HG03045 (cell line): Measurements from ENCODE around the gene IQGAP3.
"Not testable (repeated sequence)": the region's sequence is repeated elsewhere in the genome, so short reads cannot be mapped to it uniquely, and the experiment has no call there.

ENCODE experiments used
- ATAC-seq: cut with Tn5 transposase; IDR thresholded peaks from one replicate; pipeline ENCODE4 v1.9.1; 2021; ENCODE audit warnings: mild to moderate bottlenecking, moderate library complexity; ENCODE audit not compliant: unreplicated experiment

Gene IQGAP3, protein sequence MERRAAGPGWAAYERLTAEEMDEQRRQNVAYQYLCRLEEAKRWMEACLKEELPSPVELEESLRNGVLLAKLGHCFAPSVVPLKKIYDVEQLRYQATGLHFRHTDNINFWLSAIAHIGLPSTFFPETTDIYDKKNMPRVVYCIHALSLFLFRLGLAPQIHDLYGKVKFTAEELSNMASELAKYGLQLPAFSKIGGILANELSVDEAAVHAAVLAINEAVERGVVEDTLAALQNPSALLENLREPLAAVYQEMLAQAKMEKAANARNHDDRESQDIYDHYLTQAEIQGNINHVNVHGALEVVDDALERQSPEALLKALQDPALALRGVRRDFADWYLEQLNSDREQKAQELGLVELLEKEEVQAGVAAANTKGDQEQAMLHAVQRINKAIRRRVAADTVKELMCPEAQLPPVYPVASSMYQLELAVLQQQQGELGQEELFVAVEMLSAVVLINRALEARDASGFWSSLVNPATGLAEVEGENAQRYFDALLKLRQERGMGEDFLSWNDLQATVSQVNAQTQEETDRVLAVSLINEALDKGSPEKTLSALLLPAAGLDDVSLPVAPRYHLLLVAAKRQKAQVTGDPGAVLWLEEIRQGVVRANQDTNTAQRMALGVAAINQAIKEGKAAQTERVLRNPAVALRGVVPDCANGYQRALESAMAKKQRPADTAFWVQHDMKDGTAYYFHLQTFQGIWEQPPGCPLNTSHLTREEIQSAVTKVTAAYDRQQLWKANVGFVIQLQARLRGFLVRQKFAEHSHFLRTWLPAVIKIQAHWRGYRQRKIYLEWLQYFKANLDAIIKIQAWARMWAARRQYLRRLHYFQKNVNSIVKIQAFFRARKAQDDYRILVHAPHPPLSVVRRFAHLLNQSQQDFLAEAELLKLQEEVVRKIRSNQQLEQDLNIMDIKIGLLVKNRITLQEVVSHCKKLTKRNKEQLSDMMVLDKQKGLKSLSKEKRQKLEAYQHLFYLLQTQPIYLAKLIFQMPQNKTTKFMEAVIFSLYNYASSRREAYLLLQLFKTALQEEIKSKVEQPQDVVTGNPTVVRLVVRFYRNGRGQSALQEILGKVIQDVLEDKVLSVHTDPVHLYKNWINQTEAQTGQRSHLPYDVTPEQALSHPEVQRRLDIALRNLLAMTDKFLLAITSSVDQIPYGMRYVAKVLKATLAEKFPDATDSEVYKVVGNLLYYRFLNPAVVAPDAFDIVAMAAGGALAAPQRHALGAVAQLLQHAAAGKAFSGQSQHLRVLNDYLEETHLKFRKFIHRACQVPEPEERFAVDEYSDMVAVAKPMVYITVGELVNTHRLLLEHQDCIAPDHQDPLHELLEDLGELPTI (N-terminal part only)

DNA sequence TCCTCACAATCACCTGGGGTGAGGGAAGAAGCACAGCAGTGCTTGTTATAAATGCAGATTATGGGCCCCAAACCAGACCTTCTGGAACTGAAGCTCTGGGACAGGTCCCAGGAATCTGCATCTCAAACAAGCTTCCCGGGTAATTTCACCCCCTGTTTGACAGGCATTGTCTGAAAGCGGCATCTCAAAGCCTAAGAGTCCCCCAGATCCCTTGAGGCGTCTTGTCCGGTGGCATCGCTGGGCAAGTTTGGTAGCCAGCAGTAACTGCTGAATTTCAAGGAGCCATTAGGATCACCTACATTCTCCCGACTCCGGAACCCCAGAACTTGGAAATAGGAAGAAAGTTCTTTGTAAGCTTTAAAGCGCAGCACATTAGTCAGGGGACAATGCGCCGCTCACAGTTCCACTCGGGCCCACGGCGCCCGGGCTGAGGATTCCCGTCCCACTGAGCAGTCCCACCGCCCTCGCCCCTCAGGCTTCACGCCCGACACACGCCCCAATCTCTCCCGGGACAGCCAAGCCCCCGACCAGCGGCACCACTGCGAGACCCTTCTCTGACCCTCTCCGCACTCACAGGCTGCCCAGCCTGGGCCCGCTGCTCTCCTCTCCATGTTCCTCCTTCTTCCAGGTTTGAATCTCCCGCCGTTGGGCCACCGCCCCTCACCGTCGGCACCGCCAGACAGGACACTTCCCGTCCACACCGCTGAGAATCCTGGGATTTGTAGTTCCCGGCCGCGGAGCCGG lies at the start of gene IQGAP3:
IQGAP3 (minus strand) TSS at position 647 of the 744 bp plus-strand sequence; CDS start at position 611, 36 bp downstream.
- peak; percentile 76 for ATAC-seq

DNA sequence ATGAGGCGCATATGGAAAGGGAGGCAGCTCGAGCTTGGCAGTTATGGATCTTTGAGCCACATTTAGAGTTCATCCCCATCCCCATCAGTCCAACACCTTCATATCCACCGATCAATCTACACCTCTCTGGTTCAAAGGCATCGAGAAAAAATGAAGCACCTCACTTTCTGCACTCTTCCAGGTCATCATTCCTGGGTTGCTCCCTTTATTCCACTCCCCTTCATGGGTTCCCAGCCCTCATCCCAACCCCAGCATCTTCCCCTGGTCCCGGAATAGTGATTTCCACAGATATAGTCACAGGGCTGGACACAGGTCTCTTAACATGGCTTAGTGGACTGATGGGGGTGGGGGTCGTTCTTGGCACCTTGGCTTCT lies 47.2 kb upstream of the IQGAP3 start:
- ATAC-seq: no peak

DNA sequence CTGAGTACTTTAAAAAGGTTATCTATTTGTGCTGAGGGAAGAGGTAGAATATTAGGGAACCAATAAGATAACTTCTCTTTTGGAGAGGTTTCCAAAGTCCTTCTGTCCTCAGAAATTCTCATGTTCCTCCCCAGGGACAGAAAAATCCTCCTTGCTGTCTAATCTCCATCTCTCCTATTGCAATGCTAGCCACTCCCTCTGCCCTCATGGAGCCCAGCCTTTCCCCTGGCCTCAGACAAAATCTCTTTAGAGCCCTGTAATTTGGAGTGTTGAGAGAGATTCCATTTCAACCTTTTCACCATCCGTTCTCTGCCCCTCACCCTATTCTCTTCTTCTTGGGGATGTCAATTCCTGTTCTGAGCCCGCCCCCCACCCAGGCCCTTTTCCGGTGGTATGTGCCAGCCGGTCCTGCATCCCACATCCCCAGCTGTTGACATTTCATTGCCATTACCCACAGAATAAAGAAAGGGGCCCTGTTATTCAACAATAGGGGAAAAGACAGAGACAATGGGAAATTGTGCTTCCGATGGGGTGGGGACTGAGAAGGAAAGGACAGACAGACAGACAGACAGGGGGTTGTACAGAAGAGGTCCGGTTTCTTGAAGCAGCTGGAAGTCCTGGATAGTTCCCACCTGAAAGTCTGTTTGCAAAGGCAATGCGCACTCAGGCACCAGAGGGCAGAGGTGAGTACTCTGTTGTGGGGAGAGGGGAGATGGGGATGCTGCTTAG lies 46.7 kb upstream of the IQGAP3 start, which contains the start of gene HAPLN2:
HAPLN2 (plus strand) TSS at position 563 of the 729 bp plus-strand sequence. CDS start 4,076 bp downstream, outside the sequence.
- no peak for ATAC-seq

DNA sequence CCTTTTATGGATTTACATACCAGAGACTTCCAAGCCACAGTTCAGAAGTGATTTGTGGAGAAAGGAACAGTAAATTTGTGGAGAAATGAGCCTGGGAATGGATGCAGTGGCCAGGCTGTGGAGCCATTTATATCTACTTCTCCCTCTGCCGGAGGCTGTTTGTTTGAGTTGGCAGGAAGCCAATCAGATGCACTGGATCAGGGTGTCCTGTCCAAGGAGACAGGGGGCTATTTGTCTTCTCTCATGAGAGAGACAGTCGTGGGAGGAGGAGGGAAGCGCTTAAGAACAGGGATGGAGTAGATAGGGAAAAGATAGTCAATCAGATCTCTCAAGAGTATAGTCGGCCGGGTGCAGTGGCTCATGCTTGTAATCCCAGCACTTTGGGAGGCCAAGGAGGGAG lies 44.1 kb upstream of the IQGAP3 start:
- ATAC-seq: no peak

DNA sequence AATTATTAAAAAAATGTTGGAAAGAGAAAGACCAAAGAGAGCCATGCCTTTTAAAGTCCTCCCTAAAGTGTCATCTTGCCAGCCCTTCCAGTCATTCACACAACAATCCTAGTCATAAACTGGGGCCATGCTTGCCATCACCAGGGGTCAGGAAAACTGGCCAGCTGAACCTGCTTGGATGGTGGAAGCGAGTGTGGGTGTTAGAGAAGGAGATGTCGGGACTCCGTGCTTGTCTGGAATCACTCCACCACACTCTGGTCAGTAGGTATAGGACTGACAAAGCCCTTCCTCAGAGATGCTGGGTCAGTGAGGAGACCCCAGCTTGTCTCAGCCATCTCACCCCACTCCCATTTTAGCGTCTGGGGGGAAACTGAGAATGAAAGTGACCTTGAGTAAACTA lies 43.6 kb upstream of the IQGAP3 start:
- no peak for ATAC-seq

DNA sequence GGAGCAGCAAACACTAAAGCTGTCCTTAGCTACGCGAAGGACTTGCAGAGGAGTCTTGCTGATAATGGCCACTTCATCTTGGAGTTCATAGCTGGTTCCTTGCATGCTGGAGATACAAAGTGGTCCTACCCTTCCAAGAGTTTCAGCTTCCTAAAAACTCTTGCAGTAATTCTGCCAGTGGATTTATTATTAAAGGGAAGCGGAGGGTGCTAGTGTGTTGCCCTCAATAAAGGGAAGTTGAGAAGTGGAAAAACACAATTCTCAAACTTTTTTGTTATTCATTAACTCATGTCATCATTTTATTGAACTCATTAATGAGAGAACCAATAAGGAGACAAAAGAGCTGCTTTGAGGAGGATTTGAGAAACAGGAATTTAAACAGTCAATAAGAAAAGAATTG lies 40.3 kb upstream of the IQGAP3 start:
- no peak for ATAC-seq

DNA sequence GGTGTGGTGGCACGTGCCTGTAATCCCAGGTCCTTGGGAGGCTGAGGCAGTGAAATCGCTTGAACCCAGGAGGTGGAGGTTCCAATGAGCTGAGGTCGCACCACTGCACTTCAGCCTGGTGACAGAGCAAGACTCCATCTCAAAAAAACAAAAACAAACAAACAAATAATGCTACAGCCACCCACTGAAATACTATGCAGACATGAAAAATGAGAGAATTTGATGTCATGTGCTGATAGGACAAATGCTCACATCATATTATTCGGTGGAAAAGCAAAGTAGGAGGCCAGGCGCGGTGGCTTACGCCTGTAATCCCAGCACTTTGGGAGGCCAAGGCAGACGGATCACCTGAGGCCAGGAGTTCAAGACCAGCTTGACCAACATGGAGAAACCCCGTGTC lies 37.7 kb upstream of the IQGAP3 start:
- not testable (repeated sequence) for ATAC-seq

DNA sequence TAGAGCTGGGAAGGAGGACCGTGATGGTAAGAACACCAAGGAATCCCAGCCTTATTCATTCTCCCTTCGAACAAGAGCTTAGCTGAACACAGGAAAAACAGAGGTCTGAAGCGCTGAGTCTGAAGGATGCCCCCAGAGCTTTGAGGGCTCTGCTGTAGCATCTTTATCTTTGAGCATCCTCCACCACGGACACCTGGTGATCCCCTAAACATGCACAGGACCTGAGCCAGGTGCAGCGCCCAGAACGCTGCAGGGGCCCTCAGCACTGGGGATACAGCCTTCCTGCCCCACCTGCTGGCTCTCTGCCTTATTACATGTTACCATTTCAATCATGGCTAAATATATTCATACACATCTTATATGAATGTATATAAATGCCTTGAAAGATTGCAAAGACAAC lies 36.6 kb upstream of the IQGAP3 start:
- ATAC-seq: no peak

DNA sequence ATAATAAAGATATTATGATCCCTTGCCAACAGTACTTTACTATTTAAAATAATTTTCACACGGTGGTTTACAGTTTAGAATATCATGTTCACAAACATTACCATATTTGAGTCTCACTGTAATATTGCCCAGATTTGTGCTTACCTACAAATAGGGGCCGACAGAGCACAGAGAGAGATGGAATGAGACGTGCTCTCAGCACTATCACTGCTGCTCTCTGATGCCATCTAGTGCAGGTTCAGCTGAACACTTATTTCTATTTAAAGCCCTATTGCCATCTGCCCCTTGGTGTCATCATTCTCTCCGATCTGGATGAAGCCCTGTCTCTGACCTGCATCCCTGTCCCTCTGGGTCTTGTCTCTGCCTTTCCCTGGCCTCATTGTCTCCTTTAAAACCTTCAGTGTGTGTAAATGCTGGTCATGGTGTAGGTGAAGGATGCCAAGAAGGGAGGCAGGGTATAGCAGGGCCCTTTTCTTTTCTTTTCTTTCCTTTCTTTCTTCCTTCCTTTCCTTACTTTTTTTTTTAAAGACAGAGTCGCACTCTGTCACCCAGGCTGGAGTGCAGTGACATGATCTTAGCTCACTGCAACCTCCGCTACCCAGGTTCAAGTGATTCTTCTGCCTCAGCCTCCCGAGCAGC lies 35.8 kb upstream of the IQGAP3 start:
- no peak for ATAC-seq

DNA sequence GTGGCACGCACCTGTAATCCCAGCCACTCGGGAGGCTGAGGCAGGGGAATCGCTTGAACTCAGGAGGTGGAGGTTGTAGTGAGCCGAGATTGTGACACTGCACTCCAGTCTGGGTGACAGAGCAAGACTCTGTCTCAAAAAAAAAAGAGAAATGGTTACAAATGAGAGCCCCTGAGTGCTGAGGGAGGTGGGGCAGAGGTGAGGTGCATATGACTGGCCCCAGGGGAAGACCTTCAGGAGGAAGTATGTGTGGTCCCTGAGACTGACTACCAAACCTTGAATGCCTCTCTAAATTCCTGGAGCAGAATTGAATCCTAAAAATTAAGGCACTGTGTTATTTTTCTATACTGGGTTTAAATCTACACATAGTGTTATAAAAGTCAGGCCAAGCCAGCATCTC lies 35.0 kb upstream of the IQGAP3 start:
- not testable (repeated sequence) for ATAC-seq

DNA sequence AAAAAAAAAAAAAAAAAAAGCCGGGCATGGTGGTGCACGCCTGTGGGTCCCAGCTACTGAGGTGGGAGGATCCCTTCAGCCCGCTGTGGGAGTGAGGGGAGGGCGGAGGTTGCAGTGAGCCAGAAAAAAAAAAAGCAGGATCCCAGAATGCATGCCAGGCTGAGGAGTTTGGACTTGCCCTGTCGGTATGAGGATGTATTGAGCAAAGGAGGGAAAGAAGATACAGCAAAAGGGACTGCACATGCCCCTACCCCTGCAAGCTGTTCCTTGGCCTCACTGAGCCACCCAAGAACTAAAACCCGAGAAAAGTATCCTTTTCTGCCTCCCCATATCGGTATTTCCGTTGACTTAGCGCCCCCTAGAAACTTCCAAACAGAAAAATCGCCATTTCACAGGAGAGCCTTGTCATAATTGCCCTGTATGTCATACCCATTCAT lies 30.2 kb upstream of the IQGAP3 start:
- ATAC-seq: no peak

DNA sequence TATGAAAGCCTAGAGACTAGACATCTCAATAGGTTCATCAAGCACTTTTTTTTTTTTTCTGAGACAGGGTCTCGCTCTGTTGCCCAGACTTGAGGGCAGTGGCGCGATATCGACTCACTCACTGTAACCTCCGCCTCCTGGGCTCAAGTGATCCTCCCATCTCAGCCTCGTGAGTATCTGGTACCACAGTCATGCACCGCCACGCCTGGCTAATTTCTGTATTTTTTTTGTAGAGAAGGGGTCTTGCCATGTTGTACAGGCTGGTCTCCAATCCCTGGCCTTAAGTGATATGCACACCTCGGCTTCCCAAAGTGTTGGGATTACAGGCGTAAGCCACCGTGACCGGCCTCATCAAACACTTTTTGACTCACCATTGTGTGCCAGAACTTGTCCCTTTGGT lies 29.5 kb upstream of the IQGAP3 start:
- no peak for ATAC-seq

DNA sequence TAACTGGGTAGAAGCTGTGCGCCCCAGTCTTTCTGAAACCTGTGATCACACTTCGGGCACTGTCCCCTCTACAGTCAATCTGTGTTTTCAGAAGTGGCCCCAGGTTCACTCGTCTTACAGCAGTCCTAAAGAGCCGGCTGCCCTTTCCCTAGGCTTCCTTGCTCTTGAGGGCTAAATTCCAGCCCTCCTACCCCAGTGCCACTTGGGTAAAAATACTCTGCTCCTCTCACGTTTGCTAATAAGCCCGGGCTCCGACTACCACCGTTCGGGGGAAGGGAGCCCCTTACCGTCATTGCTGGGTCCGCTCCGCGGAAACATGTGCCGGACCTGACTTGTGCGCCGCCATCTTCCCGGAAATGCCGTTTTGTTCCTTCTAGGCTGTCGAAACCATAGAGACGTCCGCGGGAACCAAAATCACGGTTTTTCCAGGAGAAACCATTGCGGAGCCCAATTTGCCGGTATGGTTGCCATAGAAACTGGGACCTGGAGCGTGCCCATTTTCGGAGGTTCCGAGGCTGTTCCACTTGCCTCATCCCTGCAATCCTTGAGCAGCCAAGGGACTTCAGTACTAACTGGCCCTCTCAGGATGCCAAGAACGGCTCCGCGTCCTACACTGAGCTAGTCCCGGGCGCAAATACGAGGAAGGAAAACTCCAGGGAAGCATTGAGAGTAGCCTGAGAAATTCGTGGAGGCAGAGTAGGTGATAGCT lies 28.9 kb upstream of the IQGAP3 start, which contains the start of gene GPATCH4:
GPATCH4 (minus strand) TSS at position 358 of the 709 bp plus-strand sequence.
- peak; percentile 61 for ATAC-seq

DNA sequence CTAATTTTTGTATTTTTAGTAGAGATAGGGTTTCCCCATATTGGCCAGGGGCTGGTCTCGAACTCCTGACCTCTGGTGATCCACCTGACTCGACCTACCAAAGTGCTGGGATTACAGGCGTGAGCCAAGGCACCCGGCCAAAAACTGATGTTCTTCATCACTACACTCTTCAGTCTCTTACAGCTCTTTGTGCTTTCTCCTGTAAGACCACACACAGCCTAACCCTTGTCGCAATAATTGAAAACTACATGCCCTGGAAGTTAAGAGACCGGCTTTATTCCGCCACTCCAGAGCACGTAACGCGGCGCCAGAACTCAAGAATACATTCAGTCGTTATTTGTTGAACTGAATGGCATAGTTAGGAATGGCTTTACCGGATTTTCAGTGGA lies 28.4 kb upstream of the IQGAP3 start:
- no peak for ATAC-seq

DNA sequence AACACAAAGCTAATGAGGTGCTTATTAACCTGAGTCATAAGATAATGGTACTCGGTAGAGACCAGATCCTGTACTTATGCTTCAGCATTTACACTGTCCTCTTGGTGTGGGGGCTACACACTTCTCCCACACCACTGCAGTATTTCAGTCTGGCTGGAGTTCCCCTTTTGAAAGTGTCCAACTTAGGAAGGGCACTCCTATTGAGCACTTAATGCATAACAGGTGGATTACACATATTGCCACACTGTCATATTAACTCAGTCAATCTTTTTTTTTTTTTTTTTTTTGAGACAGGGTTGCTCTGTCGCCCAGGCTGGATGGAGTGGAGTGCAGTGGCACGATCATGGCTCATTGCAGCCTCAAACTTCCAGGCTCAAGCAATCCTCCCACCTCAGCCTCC lies 27.4 kb upstream of the IQGAP3 start:
- no peak for ATAC-seq

DNA sequence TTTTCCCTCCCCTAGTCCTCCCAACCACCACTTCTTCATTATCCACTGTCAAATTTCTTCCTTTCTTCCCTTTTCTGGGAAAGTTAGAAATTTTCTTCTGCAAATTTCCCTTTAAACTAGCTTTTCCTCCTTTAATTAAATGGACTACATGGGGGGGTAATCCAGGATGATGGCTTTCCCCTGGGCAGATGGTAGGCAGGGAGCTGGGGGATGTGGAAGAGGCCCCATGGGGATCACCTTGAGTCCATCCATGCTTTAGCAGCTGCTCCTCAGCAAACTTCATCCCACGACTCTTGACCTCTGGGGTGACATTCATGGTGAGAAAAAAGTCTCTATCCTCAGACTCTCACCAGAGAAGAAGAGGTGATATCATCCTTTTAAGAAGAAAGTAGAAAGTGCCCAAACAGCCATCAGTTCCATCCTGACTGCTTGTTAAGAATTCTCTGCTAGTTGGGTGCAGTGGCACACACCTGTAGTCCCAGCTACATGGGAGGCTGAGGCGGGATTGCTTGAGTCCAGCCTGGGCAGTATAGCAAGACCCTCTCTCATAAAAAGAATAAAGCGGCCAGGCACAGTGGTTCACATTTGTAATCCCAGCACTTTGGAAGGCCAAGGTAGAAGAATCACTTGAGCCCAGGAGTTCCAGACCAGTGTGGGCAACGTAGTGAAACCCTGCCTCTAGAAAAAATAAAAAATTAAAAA lies 26.5 kb upstream of the IQGAP3 start:
- no peak for ATAC-seq

DNA sequence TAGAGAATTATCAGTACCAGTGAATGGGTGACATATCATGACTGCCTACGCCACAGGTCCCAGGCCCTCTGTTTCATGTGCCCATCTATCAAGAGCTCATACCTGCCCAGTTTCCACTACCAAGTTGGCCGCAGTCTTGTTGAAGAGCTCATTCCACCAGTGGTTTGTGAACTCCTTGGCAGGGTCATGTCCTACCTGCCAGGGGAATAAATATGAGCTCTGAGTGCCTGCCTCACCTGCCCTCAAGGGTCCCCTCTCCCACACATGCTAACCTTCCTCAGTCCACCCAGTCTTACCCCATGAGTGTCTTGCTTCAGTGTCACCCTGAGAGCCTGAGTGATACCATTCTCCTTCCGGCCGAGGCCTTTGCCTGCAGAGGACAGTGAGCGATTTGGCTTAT lies 25.8 kb upstream of the IQGAP3 start:
- no peak for ATAC-seq

DNA sequence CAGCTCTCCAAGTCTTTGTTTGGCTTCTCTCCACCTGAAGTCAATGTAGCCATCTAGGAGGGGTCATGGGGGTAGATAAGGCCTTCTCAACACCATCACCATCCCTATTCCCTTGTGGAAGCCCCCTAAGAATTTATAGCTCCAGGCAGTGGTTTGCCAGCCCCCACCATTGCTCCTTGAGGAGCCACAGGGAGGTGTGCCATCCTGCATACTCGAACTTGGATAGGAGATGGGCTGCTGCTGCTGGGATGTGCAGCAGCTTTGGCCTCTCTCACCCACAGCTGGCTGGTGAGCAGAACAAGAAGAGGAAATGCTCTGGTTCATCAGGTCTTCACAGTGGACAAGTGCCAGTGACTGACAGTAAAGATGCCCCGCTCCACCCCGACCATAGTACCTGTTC lies 24.1 kb upstream of the IQGAP3 start:
- ATAC-seq: no peak
